Keratinocyte (primary cell): ENCODE data around the gene RICTOR. TPM values are rescaled to one million over a fixed set of nuclear protein-coding genes. Genes with fewer than 3 reads are reported as not detected.

ENCODE experiments used
- DNase-seq: peaks from one replicate; pipeline ENCODE4 v3.0.0-alpha.2; 2011; ENCODE audit warnings: low read depth, missing footprints, low spot score
- FAIRE-seq: peaks from 2 replicates; lab custom pipeline; 2011; peaks lifted over from hg19 to GRCh38; lab: Jason Lieb, UNC
- H2AFZ ChIP-seq: 2 replicates; pipeline ENCODE4 v1.6.0; 2012; ENCODE audit warnings: low read length, control low read depth, inconsistent platforms; ENCODE audit not compliant: control insufficient read depth
- H3K27ac ChIP-seq: 2 replicates; pipeline ENCODE4 v1.5.1; 2011; ENCODE audit warnings: low read length; ENCODE audit not compliant: control insufficient read depth, insufficient read depth
- H3K27me3 ChIP-seq: 3 replicates; pipeline ENCODE4 v1.6.0; 2011; ENCODE audit warnings: low read length; ENCODE audit not compliant: control insufficient read depth, insufficient read depth; ENCODE audit errors: extremely low read depth
- H3K36me3 ChIP-seq, 2 experiments: 2 replicates in 1 of 2; 3 replicates in 1 of 2; pipeline ENCODE4 v1.5.1; 2011; ENCODE audit warnings: low read length in 2 of 2, mild to moderate bottlenecking in 1 of 2; ENCODE audit not compliant: control insufficient read depth in 2 of 2, insufficient read depth in 2 of 2; ENCODE audit errors: extremely low read depth in 1 of 2
- H3K4me1 ChIP-seq: 3 replicates; pipeline ENCODE4 v1.5.1; 2011; ENCODE audit warnings: low read length; ENCODE audit not compliant: control insufficient read depth, insufficient read depth; ENCODE audit errors: extremely low read depth
- H3K4me2 ChIP-seq: 3 replicates; pipeline ENCODE4 v1.6.0; 2011; ENCODE audit warnings: low read depth, low read length; ENCODE audit not compliant: control insufficient read depth, insufficient read depth; ENCODE audit errors: extremely low read depth
- H3K4me3 ChIP-seq, 3 experiments: fragments of 200-600 bp in 1 of 3; sonication (generic) in 1 of 3; 2 replicates in 2 of 3; 3 replicates in 1 of 3; pipeline ENCODE4 v1.5.1; 2011 to 2016; ENCODE audit warnings: low read length in 3 of 3, mild to moderate bottlenecking in 3 of 3, control low read depth in 2 of 3, inconsistent platforms in 1 of 3, low read depth in 1 of 3, mixed read lengths in 1 of 3, mixed run types in 1 of 3, moderate library complexity in 1 of 3; ENCODE audit not compliant: control insufficient read depth in 2 of 3, insufficient read depth in 2 of 3; ENCODE audit errors: extremely low read depth in 1 of 3
- H3K79me2 ChIP-seq: 2 replicates; pipeline ENCODE4 v1.6.0; 2012; ENCODE audit warnings: low read length; ENCODE audit not compliant: control insufficient read depth, insufficient read depth
- H3K9ac ChIP-seq: 3 replicates; pipeline ENCODE4 v1.6.0; 2011; ENCODE audit warnings: low read length; ENCODE audit not compliant: control insufficient read depth, insufficient read depth; ENCODE audit errors: extremely low read depth
- H3K9me1 ChIP-seq: 3 replicates; pipeline ENCODE4 v1.6.0; 2011; ENCODE audit warnings: low read length; ENCODE audit not compliant: control insufficient read depth, insufficient read depth; ENCODE audit errors: extremely low read depth
- H3K9me3 ChIP-seq: 2 replicates; pipeline ENCODE4 v1.5.1; 2012; ENCODE audit warnings: low read depth, low read length; ENCODE audit not compliant: control insufficient read depth
- H4K20me1 ChIP-seq: 3 replicates; pipeline ENCODE4 v1.6.0; 2011; ENCODE audit warnings: low read length; ENCODE audit not compliant: control insufficient read depth, insufficient read depth; ENCODE audit errors: extremely low read depth
- CTCF ChIP-seq, 3 experiments: IDR thresholded peaks in 1 of 3; conservative IDR thresholded peaks in 1 of 3; optimal IDR thresholded peaks in 1 of 3; 2 replicates in 2 of 3; 3 replicates in 1 of 3; pipeline versions ENCODE3 to v1.5.1; 2011; ENCODE audit warnings: low read length in 3 of 3, mild to moderate bottlenecking in 3 of 3, moderate library complexity in 2 of 3, control low read depth in 1 of 3, inconsistent platforms in 1 of 3; ENCODE audit not compliant: insufficient read depth in 2 of 3; ENCODE audit errors: extremely low read depth in 1 of 3
- EZH2 ChIP-seq: IDR thresholded peaks from one replicate; pipeline ENCODE4 v1.6.1; 2012; ENCODE audit warnings: inconsistent platforms, mild to moderate bottlenecking, low read length, moderate library complexity
- dilution Hi-C: fragments of 300-500 bp; cut with MboI; formaldehyde crosslinking; loops from one replicate; pipeline ENCODE4 v1.7.0; 2020; ENCODE audit warnings: low sequenced_read_pairs; ENCODE audit not compliant: extremely low pct_ligation_motif_present
- polyA plus RNA-seq, 5 experiments: library from polyadenylated mRNA; depleted of rRNA in 3 of 5; stranded (reverse) in 3 of 5; stranded (forward) in 1 of 5; unstranded in 1 of 5; fragments of >200 nt; gene quantifications; 1 replicate in 1 of 5; 2 replicates in 3 of 5; 3 replicates in 1 of 5; pipeline versions ENCODE4 v1.2.1 to v1.2.3, GENCODE V29; 2011 to 2012; ENCODE audit warnings: missing spikeins in 2 of 5, low read depth in 1 of 5, low replicate concordance in 1 of 5

The RICTOR gene
- polyA plus RNA-seq, 1 donor (not counting 4 experiments of a cell fraction or from before 2014, with no cell fraction given), result 11.5 TPM

GRCh38 chr5:38941912-38942311 is 132.3 kb downstream of the RICTOR start:
- Histone ChIP-seq H3K4me1 (no peaks in the 10 kb centered on the region), H3K4me2 (no peak overlapping the region), H4K20me1 (no peaks in the 10 kb centered on the region), H3K9me1 (no peaks in the 10 kb centered on the region), H3K9ac (no peak overlapping the region), H3K9me3 (no peaks in the 10 kb centered on the region), H3K27me3 (no peaks in the 10 kb centered on the region), H3K36me3 (peaks cover 2 to 16% of the 10 kb centered on the region in 2 experiments), H2AFZ (no peak overlapping the region), H3K79me2 (no peaks in the 10 kb centered on the region), H3K4me3 (no peak overlapping the region), H3K27ac (no peak overlapping the region)
- FAIRE-seq, result no peak
- dilution Hi-C loops, result no loop called here
- no peak for DNase-seq
- TF ChIP-seq CTCF (optimal IDR thresholded peaks at IDR 0.05 in 1 of 3, IDR thresholded peaks at IDR 0.05 in 1 of 3, conservative IDR thresholded peaks at IDR 0.05 in 1 of 3; ENCODE audit: extremely low read depth in 1 of 3, insufficient read depth in 2 of 3, low read length in 3 of 3), result no peak
- no peak for TF ChIP-seq EZH2

- TF ChIP-seq EZH2 (no peak), CTCF (optimal IDR thresholded peaks at IDR 0.05 in 1 of 3, IDR thresholded peaks at IDR 0.05 in 1 of 3, conservative IDR thresholded peaks at IDR 0.05 in 1 of 3; ENCODE audit: extremely low read depth in 1 of 3, insufficient read depth in 2 of 3, low read length in 3 of 3) (no peak)
- no peak overlapping the region for H3K27ac ChIP-seq
- DNase-seq (no peak), FAIRE-seq (no peak)
- H3K79me2 ChIP-seq, result no peaks in the 10 kb centered on the region
- no peak overlapping the region for H3K4me3 ChIP-seq
- H3K4me2 ChIP-seq, result no peak overlapping the region
- H4K20me1 ChIP-seq, result no peaks in the 10 kb centered on the region
- no peaks in the 10 kb centered on the region for H3K9me1 ChIP-seq
- no peaks in the 10 kb centered on the region for H3K9me3 ChIP-seq
- no peak overlapping the region for H2AFZ ChIP-seq
- H3K9ac ChIP-seq, result no peak overlapping the region
- dilution Hi-C loops, result no loop called here
- no peaks in the 10 kb centered on the region for H3K4me1 ChIP-seq
- no peaks in the 10 kb centered on the region for H3K27me3 ChIP-seq
- H3K36me3 ChIP-seq, result peaks cover 4 to 19% of the 10 kb centered on the region in 2 experiments
These were observed 133.9 kb downstream of the RICTOR start for GRCh38 chr5:38940230-38940858.
